Measurements from ENCODE around the gene XIRP2. TPM values are rescaled to one million over a fixed set of nuclear protein-coding genes. Genes with fewer than 3 reads are reported as not detected.

XIRP2 gene
- total and polyA plus RNA-seq, 2 of the 13 experiments (the other 11 are each of a cell fraction or from before 2014, with no cell fraction given): 0.04 to 0.05 TPM

- Histone ChIP-seq H2AFZ (ENCODE audit: low read length) (no peak overlapping the region), H3K79me2 (ENCODE audit: insufficient read depth, low read length) (no peaks in the 10 kb centered on the region), H3K4me3 (replicated peaks in 1 of 3; ENCODE audit: insufficient read depth in 1 of 3, low read depth in 2 of 3, low read length in 3 of 3) (no peak overlapping the region), H3K27me3 (ENCODE audit: control insufficient read depth in 1 of 2, insufficient read depth in 2 of 2, low read length in 2 of 2) (no peaks in the 10 kb centered on the region), H4K20me1 (ENCODE audit: insufficient read depth, low read length) (no peaks in the 10 kb centered on the region), H3K9ac (ENCODE audit: insufficient read depth, low read depth, low read length) (no peak overlapping the region), H3K4me1 (ENCODE audit: insufficient read depth, low read length) (no peaks in the 10 kb centered on the region), H3K27ac (ENCODE audit: extremely low read length, insufficient read depth, low read length) (no peak overlapping the region), H3K36me3 (replicated peaks in 1 of 2; ENCODE audit: control insufficient read depth in 1 of 2, insufficient read depth in 2 of 2, low read length in 2 of 2) (no peaks in the 10 kb centered on the region), H3K9me3 (ENCODE audit: low read length) (no peaks in the 10 kb centered on the region), H3K4me2 (ENCODE audit: low read depth, low read length) (no peak overlapping the region)
- FAIRE-seq: peak; percentile 34
- DNase-seq (ENCODE audit: low spot score): peak; percentile 67
- POLR2A ChIA-PET: no interaction called here
- 0% methylated on average over 2 of the region's 2 CpGs for WGBS (ENCODE audit: low lambda C conversion rate)
- TF ChIP-seq STAG1 (CRISPR knock-in tag; IDR thresholded peaks at IDR 0.05) (peak; percentile 84), SMC3 (IDR thresholded peaks at IDR 0.05; ENCODE audit: low read length) (peak; percentile 57; the same call in 1 of the 2 replicates), RAD21 (CRISPR knock-in tag; IDR thresholded peaks at IDR 0.05) (peak; percentile 58; the same call in 1 of the 2 replicates), ZNF740 (CRISPR knock-in tag; IDR thresholded peaks at IDR 0.05) (no peak), SMYD3 (CRISPR knock-in tag; IDR thresholded peaks at IDR 0.05) (0 out of 2 replicates have a peak, but pooled peaks have one; percentile 37), CTCF (CRISPR knock-in tag; IDR thresholded peaks at IDR 0.05) (peak; percentile 79), ZNF792 (CRISPR knock-in tag; IDR thresholded peaks at IDR 0.05) (no peak), NFYC (CRISPR knock-in tag; IDR thresholded peaks at IDR 0.05) (no peak)
- in situ Hi-C loops (cut with HindIII; ENCODE audit: extremely low pct_ligation_motif_present, low pct_unique_long_range_greater_than_20kb): loop anchor here (5.0 to 10.0 kb wide), 2 partner anchors 312 to 366 kb away; no protein-coding TSS in a partner anchor
- CTCF ChIA-PET (ENCODE audit: low intra/inter-chr PET ratio, low total read pairs): interaction anchor here (1.0 to 2.5 kb wide), 2 partner anchors 311 to 1218 kb away, joined by 5 to 11 read pairs; no protein-coding TSS in a partner anchor
- intact Hi-C loops (cut with micrococcal nuclease; ENCODE audit: unreplicated experiment): loop anchor here (1.0 to 2.0 kb wide), 3 partner anchors 312 to 1218 kb away; no protein-coding TSS in a partner anchor
- no TSS peak for BruUV-seq (replicated peaks)
- peak; percentile 99 for ATAC-seq
These were observed 12.4 kb downstream of the XIRP2 start for GRCh38 chr2:166900700-166901099.
